NCI-H1417 (cell line): ENCODE data around the gene TSPEAR.

Source experiments
- DNase-seq, 3 experiments: peaks; one replicate each; lab custom pipeline; 2025; lab: John Stamatoyannopoulos, UW

The TSPEAR gene

GRCh38 chr21:44529503-44530125 is 181.8 kb downstream of the TSPEAR start:
- DNase-seq: no peak

GRCh38 chr21:44529011-44529421 is 182.4 kb downstream of the TSPEAR start:
- DNase-seq: no peak

GRCh38 chr21:44528634-44528995 is 182.8 kb downstream of the TSPEAR start:
- no peak for DNase-seq

- no peak for DNase-seq
These were observed 183.3 kb downstream of the TSPEAR start for GRCh38 chr21:44527983-44528633.

GRCh38 chr21:44527156-44527982 is 184.0 kb downstream of the TSPEAR start:
- no peak for DNase-seq

- no peak for DNase-seq
These were observed 185.0 kb downstream of the TSPEAR start for GRCh38 chr21:44526096-44526997.

- no peak for DNase-seq
These were observed 185.8 kb downstream of the TSPEAR start for GRCh38 chr21:44525391-44526095.

- DNase-seq: no peak
These were observed 186.7 kb downstream of the TSPEAR start for GRCh38 chr21:44524414-44525371.

GRCh38 chr21:44523567-44524413 is 187.6 kb downstream of the TSPEAR start:
- DNase-seq: no peak

- DNase-seq: no peak
These were observed 188.6 kb downstream of the TSPEAR start for GRCh38 chr21:44522753-44523204.

- no peak for DNase-seq
These were observed 189.2 kb downstream of the TSPEAR start for GRCh38 chr21:44521928-44522752.

- DNase-seq: no peak
These were observed 190.0 kb downstream of the TSPEAR start for GRCh38 chr21:44521301-44521927.

- DNase-seq: no peak
These were observed 190.8 kb downstream of the TSPEAR start for GRCh38 chr21:44520326-44521300.

- DNase-seq: no peak
These were observed 191.7 kb downstream of the TSPEAR start for GRCh38 chr21:44519346-44520325.

GRCh38 chr21:44518686-44519085 is 192.7 kb downstream of the TSPEAR start:
- no peak for DNase-seq
